ENCODE measurements around the gene RAD52. TPM values are rescaled to one million over a fixed set of nuclear protein-coding genes. Genes with fewer than 3 reads are reported as not detected.

RAD52 gene
- total RNA-seq, 1 experiment from 2014 or later: 19.2 TPM

DNA sequence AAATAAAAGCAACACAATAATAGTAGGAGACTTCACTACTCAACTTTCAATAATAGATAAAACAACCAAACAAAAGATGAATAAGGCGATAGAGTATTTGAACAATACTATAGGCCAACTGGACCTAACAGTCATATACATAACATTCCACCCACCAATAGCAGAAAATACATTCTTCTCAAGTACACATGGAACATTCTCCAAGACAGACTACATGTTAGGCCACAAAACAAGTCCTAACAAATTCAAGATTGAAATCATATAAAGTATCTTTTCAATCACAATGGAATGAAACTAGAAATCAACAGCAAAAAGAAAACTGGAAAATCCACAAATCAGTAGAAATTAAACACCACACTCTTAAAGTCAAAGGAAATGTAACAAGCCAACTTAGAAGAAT, 28.8 kb downstream of the RAD52 start:
- CTCF ChIA-PET: no interaction called here
- no peaks in the 10 kb centered on the region for H3K27me3 Mint-ChIP-seq (ENCODE audit: low read depth)
- POLR2A ChIA-PET: no interaction called here
- H3K9me3 Mint-ChIP-seq: no peaks in the 10 kb centered on the region
- H3K36me3 Mint-ChIP-seq: peaks cover 58% of the 10 kb centered on the region
- H3K27ac Mint-ChIP-seq: no peak overlapping the region
- no peak for ATAC-seq
- H3K4me1 Mint-ChIP-seq: peaks cover 15% of the 10 kb centered on the region
- DNase-seq (ENCODE audit: low spot score): no peak
- H3K4me3 Mint-ChIP-seq: no peak overlapping the region
- TF ChIP-seq CREM (CRISPR knock-in tag; IDR thresholded peaks at IDR 0.05) (no peak), GRHL2 (CRISPR knock-in tag; IDR thresholded peaks at IDR 0.05; ENCODE audit: insufficient replicate concordance, severe bottlenecking) (no peak), ERG (CRISPR knock-in tag; IDR thresholded peaks at IDR 0.05) (no peak), AFF4 (CRISPR knock-in tag; IDR thresholded peaks at IDR 0.05; ENCODE audit: borderline replicate concordance) (no peak), JUN (CRISPR knock-in tag; IDR thresholded peaks at IDR 0.05) (no peak), NFE2L1 (CRISPR knock-in tag; IDR thresholded peaks at IDR 0.05) (no peak), KAT7 (CRISPR knock-in tag; IDR thresholded peaks at IDR 0.05; ENCODE audit: borderline replicate concordance) (no peak), ZNF512 (CRISPR knock-in tag; IDR thresholded peaks at IDR 0.05; ENCODE audit: borderline replicate concordance) (no peak), E2F5 (CRISPR knock-in tag; IDR thresholded peaks at IDR 0.05) (no peak), NR1H2 (CRISPR knock-in tag; IDR thresholded peaks at IDR 0.05) (no peak)
- TF ChIP-seq, protein P1, sequence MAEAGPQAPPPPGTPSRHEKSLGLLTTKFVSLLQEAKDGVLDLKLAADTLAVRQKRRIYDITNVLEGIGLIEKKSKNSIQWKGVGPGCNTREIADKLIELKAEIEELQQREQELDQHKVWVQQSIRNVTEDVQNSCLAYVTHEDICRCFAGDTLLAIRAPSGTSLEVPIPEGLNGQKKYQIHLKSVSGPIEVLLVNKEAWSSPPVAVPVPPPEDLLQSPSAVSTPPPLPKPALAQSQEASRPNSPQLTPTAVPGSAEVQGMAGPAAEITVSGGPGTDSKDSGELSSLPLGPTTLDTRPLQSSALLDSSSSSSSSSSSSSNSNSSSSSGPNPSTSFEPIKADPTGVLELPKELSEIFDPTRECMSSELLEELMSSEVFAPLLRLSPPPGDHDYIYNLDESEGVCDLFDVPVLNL (CRISPR knock-in tag; IDR thresholded peaks at IDR 0.05; ENCODE audit: borderline replicate concordance, low read depth): no peak
- TF ChIP-seq, protein P2, sequence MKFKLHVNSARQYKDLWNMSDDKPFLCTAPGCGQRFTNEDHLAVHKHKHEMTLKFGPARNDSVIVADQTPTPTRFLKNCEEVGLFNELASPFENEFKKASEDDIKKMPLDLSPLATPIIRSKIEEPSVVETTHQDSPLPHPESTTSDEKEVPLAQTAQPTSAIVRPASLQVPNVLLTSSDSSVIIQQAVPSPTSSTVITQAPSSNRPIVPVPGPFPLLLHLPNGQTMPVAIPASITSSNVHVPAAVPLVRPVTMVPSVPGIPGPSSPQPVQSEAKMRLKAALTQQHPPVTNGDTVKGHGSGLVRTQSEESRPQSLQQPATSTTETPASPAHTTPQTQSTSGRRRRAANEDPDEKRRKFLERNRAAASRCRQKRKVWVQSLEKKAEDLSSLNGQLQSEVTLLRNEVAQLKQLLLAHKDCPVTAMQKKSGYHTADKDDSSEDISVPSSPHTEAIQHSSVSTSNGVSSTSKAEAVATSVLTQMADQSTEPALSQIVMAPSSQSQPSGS (CRISPR knock-in tag; IDR thresholded peaks at IDR 0.05; ENCODE audit: borderline replicate concordance, low read depth): no peak
- TF ChIP-seq, protein P3, sequence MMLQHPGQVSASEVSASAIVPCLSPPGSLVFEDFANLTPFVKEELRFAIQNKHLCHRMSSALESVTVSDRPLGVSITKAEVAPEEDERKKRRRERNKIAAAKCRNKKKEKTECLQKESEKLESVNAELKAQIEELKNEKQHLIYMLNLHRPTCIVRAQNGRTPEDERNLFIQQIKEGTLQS (CRISPR knock-in tag; conservative IDR thresholded peaks at IDR 0.05): no peak

Measured in WTC11 (cell line).